ENCODE measurements around the gene PLEKHO2.

Gene PLEKHO2

DNA sequence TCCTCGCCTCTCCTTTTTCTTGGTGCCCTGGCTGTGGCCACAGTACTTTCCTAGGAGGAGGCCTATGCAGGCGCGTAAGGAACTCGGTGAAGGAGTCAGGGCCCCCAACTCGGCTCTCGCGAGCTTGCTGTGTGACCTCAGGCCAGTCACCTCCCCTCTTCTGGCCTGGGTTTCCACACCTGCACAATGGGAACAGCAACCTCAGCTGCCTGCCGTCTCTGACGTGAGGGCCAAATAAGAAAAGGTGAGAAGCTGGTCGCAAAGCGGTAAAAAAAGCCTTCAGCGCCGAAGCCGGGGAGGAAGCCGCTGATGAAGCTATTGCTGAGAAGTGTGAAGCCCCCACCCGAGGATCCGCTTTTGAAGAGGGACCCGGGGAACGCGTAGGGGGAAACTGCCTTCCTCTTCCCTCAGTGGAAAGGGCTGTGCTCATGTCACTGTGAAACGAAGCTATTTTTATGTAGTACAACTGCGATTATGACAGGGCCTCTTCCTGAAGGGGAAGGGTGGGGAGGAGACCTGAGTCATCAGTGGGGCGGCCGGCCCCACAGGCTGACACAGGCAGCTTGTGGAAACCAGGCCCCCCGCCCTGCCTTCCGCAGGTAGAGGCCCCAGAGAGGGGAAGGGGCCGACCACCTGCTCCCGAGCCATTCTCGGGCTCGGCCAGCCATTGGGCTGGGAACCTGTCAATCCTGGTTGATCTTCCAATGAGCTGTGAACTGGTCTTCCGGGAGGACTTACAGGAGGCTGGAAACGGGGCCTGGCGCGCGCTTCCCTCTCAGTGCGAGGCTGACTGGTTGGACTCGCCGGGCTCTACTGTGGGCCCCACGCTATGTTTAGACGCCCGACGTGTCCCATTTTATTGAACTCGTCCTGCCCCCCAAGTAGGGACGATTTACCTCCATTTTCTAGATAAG lies 52.0 kb downstream of the PLEKHO2 start:
- Mint-ChIP-seq H3K27me3 (ENCODE audit: low read depth, poor library complexity) (peaks cover 7% of the 10 kb centered on the region), H3K9me3 (no peaks in the 10 kb centered on the region), H3K27ac (peak overlapping the region; percentile 87), H3K4me1 (peaks cover 77% of the 10 kb centered on the region), H3K4me3 (peak overlapping the region; percentile 69), H3K36me3 (ENCODE audit: low read depth) (no peaks in the 10 kb centered on the region)
- peak; percentile 95 for DNase-seq
- no peak for TF ChIP-seq CTCF (IDR thresholded peaks at IDR 0.05)

DNA sequence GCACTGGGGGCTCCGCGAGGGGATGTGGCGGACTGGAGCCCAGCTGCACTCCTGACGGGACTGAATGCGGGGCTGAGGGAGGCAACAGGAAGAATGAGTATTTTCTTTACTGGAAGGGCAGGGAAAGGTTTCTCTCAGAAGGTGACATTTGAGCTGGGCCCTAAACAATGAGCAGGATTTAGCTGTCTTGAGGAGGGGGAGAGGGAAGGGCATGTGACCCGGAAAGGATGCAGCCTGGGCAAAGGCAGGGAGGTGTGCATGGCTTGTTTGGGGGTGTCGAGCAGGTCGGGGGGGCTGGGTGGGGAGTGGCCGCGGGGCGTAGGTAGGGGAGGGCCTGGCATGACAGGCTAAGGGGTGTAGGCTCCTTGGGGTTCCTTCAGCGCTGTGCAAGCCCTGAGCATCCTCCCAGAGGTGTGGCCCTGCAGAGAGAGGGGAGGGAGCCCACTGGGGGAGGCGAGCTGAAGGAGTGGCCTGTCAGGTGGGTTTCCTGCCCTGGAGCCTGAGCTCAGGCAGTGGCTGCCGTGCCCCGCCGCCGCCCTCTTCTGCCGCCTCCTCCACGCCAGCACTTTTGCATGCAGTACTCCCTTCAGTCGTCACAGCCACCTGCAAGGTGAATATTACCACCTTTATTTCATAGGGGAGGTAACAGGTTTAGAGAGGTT lies 52.8 kb downstream of the PLEKHO2 start:
- DNase-seq: peak; percentile 47
- TF ChIP-seq CTCF (IDR thresholded peaks at IDR 0.05): no peak
- Mint-ChIP-seq H3K27ac (peak overlapping the region; percentile 87), H3K4me1 (peaks cover 85% of the 10 kb centered on the region), H3K36me3 (ENCODE audit: low read depth) (no peaks in the 10 kb centered on the region), H3K27me3 (ENCODE audit: low read depth, poor library complexity) (peaks cover 7% of the 10 kb centered on the region), H3K9me3 (peaks cover 3% of the 10 kb centered on the region), H3K4me3 (peak overlapping the region; percentile 69)

- TF ChIP-seq CTCF (IDR thresholded peaks at IDR 0.05): no peak
- peaks cover 85% of the 10 kb centered on the region for H3K4me1 Mint-ChIP-seq
- H3K4me3 Mint-ChIP-seq: peak overlapping the region; percentile 44
- H3K9me3 Mint-ChIP-seq: peaks cover 4% of the 10 kb centered on the region
- H3K27ac Mint-ChIP-seq: peak overlapping the region; percentile 80
- H3K27me3 Mint-ChIP-seq (ENCODE audit: low read depth, poor library complexity): peaks cover 7% of the 10 kb centered on the region
- H3K36me3 Mint-ChIP-seq (ENCODE audit: low read depth): no peaks in the 10 kb centered on the region
- DNase-seq: no peak
Observed at GRCh38 chr15:64895285-64896065, 53.8 kb downstream of the PLEKHO2 start.

- Mint-ChIP-seq H3K27ac (peak overlapping the region; percentile 80), H3K4me3 (peak overlapping the region; percentile 32), H3K9me3 (peaks cover 15% of the 10 kb centered on the region), H3K36me3 (ENCODE audit: low read depth) (peaks cover 7% of the 10 kb centered on the region), H3K4me1 (peaks cover 80% of the 10 kb centered on the region), H3K27me3 (ENCODE audit: low read depth, poor library complexity) (peaks cover 2% of the 10 kb centered on the region)
- DNase-seq: no peak
- no peak for TF ChIP-seq CTCF (IDR thresholded peaks at IDR 0.05)
Observed at GRCh38 chr15:64896371-64897069, 54.8 kb downstream of the PLEKHO2 start.

GRCh38 chr15:64897345-64897985 lies 55.8 kb downstream of the PLEKHO2 start:
- no peak for DNase-seq
- H3K36me3 Mint-ChIP-seq (ENCODE audit: low read depth): peaks cover 7% of the 10 kb centered on the region
- no peak overlapping the region for H3K4me3 Mint-ChIP-seq
- no peak overlapping the region for H3K27ac Mint-ChIP-seq
- peaks cover 19% of the 10 kb centered on the region for H3K9me3 Mint-ChIP-seq
- TF ChIP-seq CTCF (IDR thresholded peaks at IDR 0.05): no peak
- H3K4me1 Mint-ChIP-seq: peaks cover 71% of the 10 kb centered on the region
- no peaks in the 10 kb centered on the region for H3K27me3 Mint-ChIP-seq (ENCODE audit: low read depth, poor library complexity)

Data from nephron progenitor cell (in vitro differentiated cells).